OCI-LY3 (cell line): Measurements from ENCODE around the gene PRCD.

Experiments
- H2AFZ ChIP-seq: fragments of 200-600, 300-600 bp; shearing (Covaris generic); 2 replicates; pipeline ENCODE4 v1.6.0; 2014; ENCODE audit warnings: antibody characterized with exemption, low read depth, low read length
- H3K27ac ChIP-seq: fragments of 200-600, 300-600 bp; sonication (generic); 2 replicates; pipeline ENCODE4 v1.5.1; 2014; ENCODE audit warnings: mild to moderate bottlenecking, low read length, moderate library complexity, mixed read lengths
- H3K27me3 ChIP-seq: fragments of 200-600, 300-600 bp; sonication (generic); 2 replicates; pipeline ENCODE4 v1.6.1; 2014; ENCODE audit warnings: low read depth, low read length, mixed read lengths
- H3K36me3 ChIP-seq: fragments of 200-600, 300-600 bp; sonication (generic); replicated peaks from 2 replicates; pipeline ENCODE3; 2014; ENCODE audit warnings: low read depth, low read length, mixed read lengths
- H3K4me1 ChIP-seq: fragments of 300-600, 200-600 bp; sonication (generic); 2 replicates; pipeline ENCODE4 v1.6.1; 2014; ENCODE audit warnings: low read length, mixed read lengths
- H3K4me2 ChIP-seq: fragments of 200-600, 300-600 bp; sonication (generic); 2 replicates; pipeline ENCODE4 v1.6.1; 2014; ENCODE audit warnings: low read length, mixed read lengths
- H3K4me3 ChIP-seq: fragments of 300-600, 200-600 bp; sonication (generic); 2 replicates; pipeline ENCODE4 v1.5.1; 2014; ENCODE audit warnings: antibody characterized with exemption, mild to moderate bottlenecking, low read length, moderate library complexity
- H3K79me2 ChIP-seq: fragments of 300-600, 200-600 bp; shearing (Covaris generic); 2 replicates; pipeline ENCODE4 v1.6.1; 2014; ENCODE audit warnings: mild to moderate bottlenecking, low read length, mixed read lengths
- H3K9ac ChIP-seq: fragments of 300-600, 200-600 bp; shearing (Covaris generic); 2 replicates; pipeline ENCODE4 v1.6.0; 2014; ENCODE audit warnings: mild to moderate bottlenecking, low read length, moderate library complexity
- H3K9me3 ChIP-seq: fragments of 200-600, 300-600 bp; shearing (Covaris generic); 2 replicates; pipeline ENCODE4 v1.6.1; 2014; ENCODE audit warnings: low read length, mixed read lengths; ENCODE audit not compliant: insufficient read depth
- H4K20me1 ChIP-seq: fragments of 200-600, 300-600 bp; sonication (generic); 2 replicates; pipeline ENCODE4 v1.6.1; 2016; ENCODE audit warnings: low read length, mixed read lengths; ENCODE audit not compliant: insufficient read depth
- EZH2phosphoT487 ChIP-seq: fragments of 200-600 bp; shearing (Covaris generic); IDR thresholded peaks from 2 replicates; pipeline ENCODE4 v1.6.1; 2018; ENCODE audit warnings: antibody characterized with exemption, mixed run types, low read depth
- TF ChIP-seq, protein P1 (sequence below): fragments of 200-600, 300-600 bp; sonication (generic); IDR thresholded peaks from 2 replicates; pipeline ENCODE4 v1.5.1; 2014; ENCODE audit warnings: antibody characterized with exemption, low read length, low read depth

PRCD gene

DNA sequence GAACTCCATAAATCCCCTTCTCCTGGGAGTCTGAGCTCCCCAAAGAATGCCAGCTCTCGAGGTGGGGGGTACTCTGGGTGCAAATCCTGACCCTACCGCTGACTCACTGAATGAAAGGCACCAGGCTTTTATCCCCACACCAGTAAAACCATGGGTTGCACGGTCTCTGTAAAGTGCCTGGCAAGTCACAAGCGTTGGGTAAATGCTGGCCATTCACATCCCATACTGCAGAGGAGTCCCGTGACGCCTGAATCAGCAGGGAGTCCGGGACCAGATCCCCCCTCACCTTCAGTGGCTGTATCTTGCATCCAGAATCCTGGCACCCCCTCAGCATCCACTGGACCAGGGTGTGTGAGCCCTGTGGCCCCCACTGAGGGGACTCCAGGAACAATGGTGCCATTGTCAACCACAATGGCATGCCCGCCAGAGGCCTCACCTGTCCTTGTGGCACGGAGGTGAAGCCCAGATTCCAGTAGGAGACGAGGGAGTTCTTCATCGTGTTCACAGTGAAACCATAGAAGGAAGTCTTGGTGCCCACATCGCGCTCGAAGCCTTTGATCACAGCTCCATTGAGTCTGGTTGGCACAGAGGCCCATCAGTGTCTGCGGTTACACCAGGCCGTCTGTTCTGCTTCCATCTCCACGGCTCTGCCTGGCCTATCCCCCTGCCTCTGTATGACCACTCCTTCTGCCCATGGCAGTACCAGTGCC, 32.5 kb downstream of the PRCD start:
- Histone ChIP-seq H3K27me3 (no peaks in the 10 kb centered on the region), H3K36me3 (no peaks in the 10 kb centered on the region), H3K9me3 (no peaks in the 10 kb centered on the region), H3K4me1 (peaks cover 5% of the 10 kb centered on the region), H3K27ac (no peak overlapping the region), H4K20me1 (peaks cover 3% of the 10 kb centered on the region; the same call in 1 of the 2 replicates), H3K79me2 (no peaks in the 10 kb centered on the region), H3K4me3 (no peak overlapping the region), H2AFZ (no peak overlapping the region), H3K4me2 (no peak overlapping the region), H3K9ac (no peak overlapping the region)
- no peak for TF ChIP-seq EZH2phosphoT487
- TF ChIP-seq, protein P1, sequence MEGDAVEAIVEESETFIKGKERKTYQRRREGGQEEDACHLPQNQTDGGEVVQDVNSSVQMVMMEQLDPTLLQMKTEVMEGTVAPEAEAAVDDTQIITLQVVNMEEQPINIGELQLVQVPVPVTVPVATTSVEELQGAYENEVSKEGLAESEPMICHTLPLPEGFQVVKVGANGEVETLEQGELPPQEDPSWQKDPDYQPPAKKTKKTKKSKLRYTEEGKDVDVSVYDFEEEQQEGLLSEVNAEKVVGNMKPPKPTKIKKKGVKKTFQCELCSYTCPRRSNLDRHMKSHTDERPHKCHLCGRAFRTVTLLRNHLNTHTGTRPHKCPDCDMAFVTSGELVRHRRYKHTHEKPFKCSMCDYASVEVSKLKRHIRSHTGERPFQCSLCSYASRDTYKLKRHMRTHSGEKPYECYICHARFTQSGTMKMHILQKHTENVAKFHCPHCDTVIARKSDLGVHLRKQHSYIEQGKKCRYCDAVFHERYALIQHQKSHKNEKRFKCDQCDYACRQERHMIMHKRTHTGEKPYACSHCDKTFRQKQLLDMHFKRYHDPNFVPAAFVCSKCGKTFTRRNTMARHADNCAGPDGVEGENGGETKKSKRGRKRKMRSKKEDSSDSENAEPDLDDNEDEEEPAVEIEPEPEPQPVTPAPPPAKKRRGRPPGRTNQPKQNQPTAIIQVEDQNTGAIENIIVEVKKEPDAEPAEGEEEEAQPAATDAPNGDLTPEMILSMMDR = no peak

DNA sequence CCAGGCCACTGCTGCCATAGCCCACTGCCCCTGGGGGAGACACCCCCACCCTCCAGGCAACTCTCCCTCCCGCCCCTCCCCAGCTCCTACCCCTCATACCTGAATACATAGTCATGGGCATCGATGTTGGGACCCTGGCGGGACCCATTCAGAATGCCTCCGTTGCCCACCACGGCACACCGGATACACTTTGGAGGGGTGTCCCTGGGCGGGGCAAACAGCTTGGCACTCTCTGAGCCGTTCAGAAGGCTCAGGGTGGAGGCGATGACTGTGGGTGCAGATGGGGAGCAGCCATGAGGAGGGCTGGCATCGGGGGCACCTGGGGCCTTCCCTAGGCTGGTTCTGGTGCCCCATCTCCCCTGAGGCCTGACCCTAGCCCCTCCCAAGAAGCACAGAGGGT, 33.3 kb downstream of the PRCD start:
- no peaks in the 10 kb centered on the region for H3K27me3 ChIP-seq
- no peaks in the 10 kb centered on the region for H3K4me1 ChIP-seq
- H3K4me3 ChIP-seq = no peak overlapping the region
- no peaks in the 10 kb centered on the region for H3K9me3 ChIP-seq
- no peak overlapping the region for H3K27ac ChIP-seq
- H3K4me2 ChIP-seq = no peak overlapping the region
- H3K9ac ChIP-seq = no peak overlapping the region
- TF ChIP-seq EZH2phosphoT487 = no peak
- TF ChIP-seq, protein P1 = no peak
- no peaks in the 10 kb centered on the region for H4K20me1 ChIP-seq
- H3K36me3 ChIP-seq = no peaks in the 10 kb centered on the region
- no peaks in the 10 kb centered on the region for H3K79me2 ChIP-seq
- H2AFZ ChIP-seq = no peak overlapping the region

DNA sequence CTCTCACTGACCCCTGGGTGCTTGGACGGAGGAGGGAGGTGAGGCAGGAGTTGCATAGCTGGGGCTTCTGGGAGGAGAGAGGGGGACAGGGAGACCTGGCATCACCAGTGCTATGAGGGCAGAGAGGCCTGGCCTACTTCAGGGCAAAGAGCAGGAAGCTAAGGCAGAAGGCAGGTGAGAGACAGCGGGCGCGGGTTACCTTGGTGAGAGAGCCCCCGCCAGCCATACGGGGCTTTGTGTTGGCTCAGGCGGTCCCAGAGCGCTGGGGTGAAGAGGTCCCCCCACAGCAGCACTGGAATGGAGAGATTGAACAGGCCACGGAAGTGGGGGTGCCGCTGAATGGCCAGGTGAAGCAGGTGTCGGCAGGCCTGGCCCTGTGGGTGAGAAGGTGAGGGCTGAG, 34.3 kb downstream of the PRCD start:
- H3K27me3 ChIP-seq = no peaks in the 10 kb centered on the region

DNA sequence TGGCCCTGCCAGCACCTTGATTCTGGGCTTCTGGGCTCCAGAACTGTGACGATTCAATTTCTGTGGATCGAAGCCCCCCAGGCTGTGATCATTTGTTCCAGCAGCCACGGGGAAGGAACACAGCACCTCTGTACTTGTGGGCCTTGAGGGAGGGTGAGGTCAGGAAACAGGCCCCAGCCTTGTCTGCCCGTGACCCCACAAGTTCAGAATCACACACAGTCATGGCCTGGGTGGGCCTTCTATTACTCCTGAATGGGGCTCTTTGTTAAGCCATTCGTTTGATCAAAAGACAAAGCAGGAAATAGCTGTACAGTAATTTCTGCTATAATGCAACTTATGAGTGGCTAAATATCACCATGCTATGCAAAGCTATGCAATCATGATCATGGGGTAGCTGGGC, 35.7 kb downstream of the PRCD start:
- H3K4me2 ChIP-seq = no peak overlapping the region
- no peaks in the 10 kb centered on the region for H3K9me3 ChIP-seq
- no peak overlapping the region for H3K4me3 ChIP-seq
- TF ChIP-seq, protein P1 = no peak
- no peak for TF ChIP-seq EZH2phosphoT487
- no peaks in the 10 kb centered on the region for H3K36me3 ChIP-seq
- H3K4me1 ChIP-seq = peaks cover 16% of the 10 kb centered on the region
- no peaks in the 10 kb centered on the region for H3K79me2 ChIP-seq
- H3K27me3 ChIP-seq = no peaks in the 10 kb centered on the region
- no peak overlapping the region for H3K9ac ChIP-seq
- H3K27ac ChIP-seq = no peak overlapping the region
- H2AFZ ChIP-seq = no peak overlapping the region
- no peaks in the 10 kb centered on the region for H4K20me1 ChIP-seq

More for the DNA sequence above, 34.3 kb downstream of the PRCD start:
- Histone ChIP-seq H3K9me3 (no peaks in the 10 kb centered on the region), H3K36me3 (no peaks in the 10 kb centered on the region), H2AFZ (no peak overlapping the region), H3K27ac (no peak overlapping the region), H4K20me1 (no peaks in the 10 kb centered on the region), H3K4me1 (peaks cover 3% of the 10 kb centered on the region), H3K79me2 (no peaks in the 10 kb centered on the region), H3K4me2 (no peak overlapping the region), H3K9ac (no peak overlapping the region), H3K4me3 (no peak overlapping the region)
- no peak for TF ChIP-seq EZH2phosphoT487

DNA sequence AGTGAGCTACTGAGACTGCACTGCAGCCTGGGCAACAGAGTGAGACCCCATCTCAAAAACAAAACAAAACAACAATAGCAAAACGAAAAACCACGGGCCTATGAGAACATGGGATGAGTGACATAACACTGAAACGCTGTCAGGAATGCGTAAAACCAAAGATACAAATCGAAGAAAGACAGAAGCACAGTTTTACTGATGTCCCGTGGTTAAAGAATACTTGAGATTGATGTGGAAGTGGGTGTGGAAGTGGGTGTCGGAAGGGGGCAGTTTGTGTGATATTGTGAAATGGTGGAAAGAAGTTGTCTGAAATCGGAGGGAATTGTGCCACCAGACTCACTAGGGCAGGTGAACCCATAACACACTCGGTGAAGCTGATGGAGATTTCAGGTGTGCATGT, 36.3 kb downstream of the PRCD start:
- no peaks in the 10 kb centered on the region for H3K9me3 ChIP-seq
- H3K4me2 ChIP-seq = no peak overlapping the region
- no peak overlapping the region for H3K9ac ChIP-seq
- H3K27me3 ChIP-seq = no peaks in the 10 kb centered on the region
- H3K27ac ChIP-seq = no peak overlapping the region
- no peaks in the 10 kb centered on the region for H4K20me1 ChIP-seq
- H3K79me2 ChIP-seq = no peaks in the 10 kb centered on the region
- H3K36me3 ChIP-seq = no peaks in the 10 kb centered on the region
- TF ChIP-seq, protein P1 = no peak
- TF ChIP-seq EZH2phosphoT487 = no peak
- H3K4me1 ChIP-seq = peaks cover 22% of the 10 kb centered on the region
- H3K4me3 ChIP-seq = no peak overlapping the region
- no peak overlapping the region for H2AFZ ChIP-seq
